Stromal cell of bone marrow (primary cell): ENCODE measurements around the gene STAP2.
A peak's percentile ranks its signal among the peaks of the same experiment; 100 is the strongest.

Experiments
- DNase-seq: peaks from one replicate; pipeline ENCODE4 v3.0.0-alpha.2; 2012; ENCODE audit warnings: low read depth

Gene STAP2

GRCh38 chr19:4338441-4339355, at the start of gene STAP2:
Gene STAP2, minus strand, starts transcription at chr19:4338827. Its CDS starts 74 bp downstream, at chr19:4338753.
- DNase-seq = no peak

GRCh38 chr19:4386041-4386782, 47.6 kb upstream of the STAP2 start:
- DNase-seq = no peak

GRCh38 chr19:4385291-4386040, 46.8 kb upstream of the STAP2 start:
- no peak for DNase-seq

- DNase-seq = no peak
Observed at GRCh38 chr19:4380254-4380727, 41.7 kb upstream of the STAP2 start.

GRCh38 chr19:4379383-4380253, 41.0 kb upstream of the STAP2 start:
- DNase-seq = no peak

GRCh38 chr19:4378886-4379285, 40.3 kb upstream of the STAP2 start:
- no peak for DNase-seq

- DNase-seq = no peak
Observed at GRCh38 chr19:4376991-4377781, 38.6 kb upstream of the STAP2 start.

GRCh38 chr19:4376671-4376990, 38.0 kb upstream of the STAP2 start:
- no peak for DNase-seq

- no peak for DNase-seq
Observed at GRCh38 chr19:4376028-4376670, 37.5 kb upstream of the STAP2 start.

- peak; percentile 54 for DNase-seq
Observed at GRCh38 chr19:4375164-4376027, 36.8 kb upstream of the STAP2 start.

GRCh38 chr19:4374498-4375163, 36.0 kb upstream of the STAP2 start:
- DNase-seq = peak; percentile 86

GRCh38 chr19:4373601-4374497, 35.2 kb upstream of the STAP2 start:
- DNase-seq = no peak

GRCh38 chr19:4373013-4373367, 34.4 kb upstream of the STAP2 start:
- no peak for DNase-seq

- DNase-seq = no peak
Observed at GRCh38 chr19:4372165-4373012, 33.8 kb upstream of the STAP2 start.

- no peak for DNase-seq
Observed at GRCh38 chr19:4371247-4372164, 32.9 kb upstream of the STAP2 start.
